GM18508 (cell line): Measurements from ENCODE around the gene DPY19L1.
"Not testable (repeated sequence)": the region's sequence is repeated elsewhere in the genome, so short reads cannot be mapped to it uniquely, and the experiment has no call there.

Experiments
- ATAC-seq: cut with Tn5 transposase; IDR thresholded peaks from one replicate; pipeline ENCODE4 v1.9.1; 2021; ENCODE audit warnings: moderate number of reproducible peaks; ENCODE audit not compliant: insufficient read depth, unreplicated experiment

The DPY19L1 gene

GRCh38 chr7:35037211-35037525 lies at the start of gene DPY19L1:
Gene DPY19L1, minus strand, starts transcription at chr7:35037485. Its CDS starts 91 bp downstream, at chr7:35037394.
- no peak for ATAC-seq

GRCh38 chr7:35079517-35079916 lies 42.2 kb upstream of the DPY19L1 start:
- ATAC-seq, result not testable (repeated sequence)

GRCh38 chr7:35074008-35074407 lies 36.7 kb upstream of the DPY19L1 start:
- not testable (repeated sequence) for ATAC-seq

- ATAC-seq, result not testable (repeated sequence)
Measured at GRCh38 chr7:35072950-35073827, 35.9 kb upstream of the DPY19L1 start.

GRCh38 chr7:35069084-35069483 lies 31.8 kb upstream of the DPY19L1 start:
- not testable (repeated sequence) for ATAC-seq

- not testable (repeated sequence) for ATAC-seq
Measured at GRCh38 chr7:35065382-35065781, 28.1 kb upstream of the DPY19L1 start.

GRCh38 chr7:35058571-35058970 lies 21.3 kb upstream of the DPY19L1 start:
- ATAC-seq, result not testable (repeated sequence)

- not testable (repeated sequence) for ATAC-seq
Measured at GRCh38 chr7:35057505-35058451, 20.5 kb upstream of the DPY19L1 start.

GRCh38 chr7:35055733-35056132 lies 18.4 kb upstream of the DPY19L1 start:
- ATAC-seq, result not testable (repeated sequence)

GRCh38 chr7:35053488-35054175 lies 16.3 kb upstream of the DPY19L1 start:
- not testable (repeated sequence) for ATAC-seq

GRCh38 chr7:35048390-35048789 lies 11.1 kb upstream of the DPY19L1 start:
- ATAC-seq, result not testable (repeated sequence)

- not testable (repeated sequence) for ATAC-seq
Measured at GRCh38 chr7:35047912-35048305, 10.6 kb upstream of the DPY19L1 start.

GRCh38 chr7:35047263-35047911 lies 10.1 kb upstream of the DPY19L1 start:
- ATAC-seq, result not testable (repeated sequence)

- not testable (repeated sequence) for ATAC-seq
Measured at GRCh38 chr7:35043301-35043700, 6.0 kb upstream of the DPY19L1 start.

GRCh38 chr7:35040906-35041305 lies 3.6 kb upstream of the DPY19L1 start:
- no peak for ATAC-seq

GRCh38 chr7:35039343-35039742 lies 2.1 kb upstream of the DPY19L1 start:
- no peak for ATAC-seq

GRCh38 chr7:35038354-35038753 lies 1.1 kb upstream of the DPY19L1 start:
- no peak for ATAC-seq

GRCh38 chr7:35037526-35038341 lies 449 bp upstream of the DPY19L1 start:
- peak; percentile 39 for ATAC-seq
